ENCODE measurements around the gene MGMT. TPM values are rescaled to one million over a fixed set of nuclear protein-coding genes. Genes with fewer than 3 reads are reported as not detected.

Gene MGMT
- polyA plus RNA-seq, 1 of the 3 experiments (the other 2 are of a cell fraction) = 10.8 TPM

DNA sequence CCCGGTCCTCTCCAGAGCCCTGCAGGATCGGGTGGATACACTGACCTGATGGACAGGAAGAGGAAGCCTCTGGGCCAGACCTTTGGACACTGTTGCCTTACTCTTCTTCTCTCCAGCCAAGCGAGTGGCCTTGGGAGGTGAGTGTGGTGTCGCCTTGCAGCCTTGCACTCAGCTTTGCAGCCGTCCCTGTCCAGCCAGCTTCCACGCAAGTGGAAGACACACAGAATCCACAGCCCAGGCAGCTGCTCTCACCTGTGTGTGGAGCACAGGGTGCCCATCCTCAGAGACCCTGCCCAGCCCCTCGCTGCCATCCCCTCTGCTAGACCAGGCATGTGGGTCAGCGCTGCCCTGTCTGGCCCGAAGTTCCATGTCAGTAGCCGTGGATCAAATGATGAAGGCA, 258.0 kb downstream of the MGMT start:
- no peaks in the 10 kb centered on the region for H3K79me2 ChIP-seq (ENCODE audit: insufficient read depth)
- no peaks in the 10 kb centered on the region for H3F3A ChIP-seq (replicated peaks; ENCODE audit: insufficient read depth)
- no peaks in the 10 kb centered on the region for H3K4me1 ChIP-seq (ENCODE audit: control insufficient read depth in 1 of 2, insufficient read depth in 2 of 2, low read depth in 1 of 2, low read length in 1 of 2)
- H2AFZ ChIP-seq (ENCODE audit: low read depth) = no peak overlapping the region
- TF ChIP-seq NFIC (IDR thresholded peaks at IDR 0.05; ENCODE audit: borderline replicate concordance) (no peak), SIN3A (IDR thresholded peaks at IDR 0.05; ENCODE audit: borderline replicate concordance, low read depth, low read length) (no peak), TAF1 (IDR thresholded peaks at IDR 0.05; ENCODE audit: borderline replicate concordance, low read depth, low read length) (no peak), ELF1 (IDR thresholded peaks at IDR 0.05) (no peak), YY1 (IDR thresholded peaks at IDR 0.05; ENCODE audit: low read depth) (no peak), EZH2phosphoT487 (IDR thresholded peaks at IDR 0.05; ENCODE audit: borderline replicate concordance, low read depth) (no peak), EP300 (IDR thresholded peaks at IDR 0.05; ENCODE audit: borderline replicate concordance in 1 of 2, low read depth in 1 of 2, low read length in 1 of 2) (no peak), MEF2A (IDR thresholded peaks at IDR 0.05; ENCODE audit: borderline replicate concordance, low read depth) (no peak)
- TF ChIP-seq, protein P1, sequence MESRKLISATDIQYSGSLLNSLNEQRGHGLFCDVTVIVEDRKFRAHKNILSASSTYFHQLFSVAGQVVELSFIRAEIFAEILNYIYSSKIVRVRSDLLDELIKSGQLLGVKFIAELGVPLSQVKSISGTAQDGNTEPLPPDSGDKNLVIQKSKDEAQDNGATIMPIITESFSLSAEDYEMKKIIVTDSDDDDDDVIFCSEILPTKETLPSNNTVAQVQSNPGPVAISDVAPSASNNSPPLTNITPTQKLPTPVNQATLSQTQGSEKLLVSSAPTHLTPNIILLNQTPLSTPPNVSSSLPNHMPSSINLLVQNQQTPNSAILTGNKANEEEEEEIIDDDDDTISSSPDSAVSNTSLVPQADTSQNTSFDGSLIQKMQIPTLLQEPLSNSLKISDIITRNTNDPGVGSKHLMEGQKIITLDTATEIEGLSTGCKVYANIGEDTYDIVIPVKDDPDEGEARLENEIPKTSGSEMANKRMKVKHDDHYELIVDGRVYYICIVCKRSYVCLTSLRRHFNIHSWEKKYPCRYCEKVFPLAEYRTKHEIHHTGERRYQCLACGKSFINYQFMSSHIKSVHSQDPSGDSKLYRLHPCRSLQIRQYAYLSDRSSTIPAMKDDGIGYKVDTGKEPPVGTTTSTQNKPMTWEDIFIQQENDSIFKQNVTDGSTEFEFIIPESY (IDR thresholded peaks at IDR 0.05; ENCODE audit: borderline replicate concordance, low read depth) = no peak
- TF ChIP-seq, protein P2, sequence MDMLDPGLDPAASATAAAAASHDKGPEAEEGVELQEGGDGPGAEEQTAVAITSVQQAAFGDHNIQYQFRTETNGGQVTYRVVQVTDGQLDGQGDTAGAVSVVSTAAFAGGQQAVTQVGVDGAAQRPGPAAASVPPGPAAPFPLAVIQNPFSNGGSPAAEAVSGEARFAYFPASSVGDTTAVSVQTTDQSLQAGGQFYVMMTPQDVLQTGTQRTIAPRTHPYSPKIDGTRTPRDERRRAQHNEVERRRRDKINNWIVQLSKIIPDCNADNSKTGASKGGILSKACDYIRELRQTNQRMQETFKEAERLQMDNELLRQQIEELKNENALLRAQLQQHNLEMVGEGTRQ (IDR thresholded peaks at IDR 0.05; ENCODE audit: borderline replicate concordance, low read depth, low read length) = no peak
- TF ChIP-seq, protein P3, sequence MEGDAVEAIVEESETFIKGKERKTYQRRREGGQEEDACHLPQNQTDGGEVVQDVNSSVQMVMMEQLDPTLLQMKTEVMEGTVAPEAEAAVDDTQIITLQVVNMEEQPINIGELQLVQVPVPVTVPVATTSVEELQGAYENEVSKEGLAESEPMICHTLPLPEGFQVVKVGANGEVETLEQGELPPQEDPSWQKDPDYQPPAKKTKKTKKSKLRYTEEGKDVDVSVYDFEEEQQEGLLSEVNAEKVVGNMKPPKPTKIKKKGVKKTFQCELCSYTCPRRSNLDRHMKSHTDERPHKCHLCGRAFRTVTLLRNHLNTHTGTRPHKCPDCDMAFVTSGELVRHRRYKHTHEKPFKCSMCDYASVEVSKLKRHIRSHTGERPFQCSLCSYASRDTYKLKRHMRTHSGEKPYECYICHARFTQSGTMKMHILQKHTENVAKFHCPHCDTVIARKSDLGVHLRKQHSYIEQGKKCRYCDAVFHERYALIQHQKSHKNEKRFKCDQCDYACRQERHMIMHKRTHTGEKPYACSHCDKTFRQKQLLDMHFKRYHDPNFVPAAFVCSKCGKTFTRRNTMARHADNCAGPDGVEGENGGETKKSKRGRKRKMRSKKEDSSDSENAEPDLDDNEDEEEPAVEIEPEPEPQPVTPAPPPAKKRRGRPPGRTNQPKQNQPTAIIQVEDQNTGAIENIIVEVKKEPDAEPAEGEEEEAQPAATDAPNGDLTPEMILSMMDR (IDR thresholded peaks at IDR 0.05) = no peak
- H3K9me3 ChIP-seq = no peaks in the 10 kb centered on the region
- POLR2A ChIA-PET = no interaction called here
- no peak overlapping the region for H3K4me2 ChIP-seq
- no peaks in the 10 kb centered on the region for H3K27me3 ChIP-seq (ENCODE audit: insufficient read depth)
- H4K20me1 ChIP-seq (ENCODE audit: insufficient read depth) = no peaks in the 10 kb centered on the region
- WGBS (ENCODE audit: low lambda C conversion rate) = 45% methylated on average over 7 of the region's 10 CpGs
- DNase-seq = no peak
- no peak overlapping the region for H3K27ac ChIP-seq (ENCODE audit: low read depth in 2 of 2, low read length in 1 of 2)
- no peak overlapping the region for H3K4me3 ChIP-seq (ENCODE audit: low read depth in 2 of 2, low read length in 1 of 2)
- no peaks in the 10 kb centered on the region for H3K36me3 ChIP-seq (replicated peaks in 1 of 2; ENCODE audit: control insufficient read depth in 1 of 2, insufficient read depth in 2 of 2, low read length in 1 of 2)
- no peaks in the 10 kb centered on the region for H3K9me2 ChIP-seq
- no peak overlapping the region for H3K9ac ChIP-seq
- CTCF ChIA-PET = no interaction called here

DNA sequence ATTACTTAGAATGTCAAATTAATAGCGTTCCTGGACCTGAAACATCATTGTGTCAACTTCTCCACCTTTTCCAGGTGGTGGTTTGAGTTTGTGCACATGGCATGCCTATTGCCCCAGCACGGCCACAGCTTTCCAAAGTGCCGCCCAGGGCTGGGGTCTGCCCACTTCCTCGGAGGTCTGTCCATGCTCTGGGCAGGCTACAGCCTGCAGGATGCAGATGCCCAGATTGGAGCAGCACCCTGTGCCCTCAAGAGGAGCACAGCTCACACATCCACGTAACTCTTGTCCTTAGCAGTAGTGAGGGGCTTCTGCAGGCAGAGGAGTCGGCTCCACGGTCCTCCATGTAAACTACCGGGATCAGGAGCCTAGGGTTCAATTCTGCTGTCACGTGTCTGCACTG, 258.4 kb downstream of the MGMT start:
- H3K27ac ChIP-seq (ENCODE audit: low read depth in 2 of 2, low read length in 1 of 2) = no peak overlapping the region
- H3K9me2 ChIP-seq = no peaks in the 10 kb centered on the region
- no peaks in the 10 kb centered on the region for H3K36me3 ChIP-seq (replicated peaks in 1 of 2; ENCODE audit: control insufficient read depth in 1 of 2, insufficient read depth in 2 of 2, low read length in 1 of 2)
- H3K27me3 ChIP-seq (ENCODE audit: insufficient read depth) = no peaks in the 10 kb centered on the region
- no peak overlapping the region for H2AFZ ChIP-seq (ENCODE audit: low read depth)
- CTCF ChIA-PET = no interaction called here
- TF ChIP-seq, protein P4, sequence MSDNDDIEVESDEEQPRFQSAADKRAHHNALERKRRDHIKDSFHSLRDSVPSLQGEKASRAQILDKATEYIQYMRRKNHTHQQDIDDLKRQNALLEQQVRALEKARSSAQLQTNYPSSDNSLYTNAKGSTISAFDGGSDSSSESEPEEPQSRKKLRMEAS (IDR thresholded peaks at IDR 0.05; ENCODE audit: low read depth) = no peak
- no peak overlapping the region for H3K4me3 ChIP-seq (ENCODE audit: low read depth in 2 of 2, low read length in 1 of 2)
- no peak overlapping the region for H3K9ac ChIP-seq
- no peaks in the 10 kb centered on the region for H3K79me2 ChIP-seq (ENCODE audit: insufficient read depth)
- H3K4me2 ChIP-seq = no peak overlapping the region
- no peaks in the 10 kb centered on the region for H3K4me1 ChIP-seq (ENCODE audit: control insufficient read depth in 1 of 2, insufficient read depth in 2 of 2, low read depth in 1 of 2, low read length in 1 of 2)
- H3K9me3 ChIP-seq = no peaks in the 10 kb centered on the region
- WGBS (ENCODE audit: low lambda C conversion rate) = 59% methylated on average over 7 of the region's 9 CpGs
- no peak for DNase-seq
- no peaks in the 10 kb centered on the region for H3F3A ChIP-seq (replicated peaks; ENCODE audit: insufficient read depth)
- POLR2A ChIA-PET = no interaction called here
- H4K20me1 ChIP-seq (ENCODE audit: insufficient read depth) = no peaks in the 10 kb centered on the region

Measured in SK-N-SH (cell line).